ENCODE measurements around the gene SMYD3.

Gene SMYD3

GRCh38 chr1:246267426-246267825 is 239.7 kb downstream of the SMYD3 start:
- DNase-seq: no peak

- no peak for DNase-seq
Observed at GRCh38 chr1:246265481-246265880, 241.6 kb downstream of the SMYD3 start.

DNA sequence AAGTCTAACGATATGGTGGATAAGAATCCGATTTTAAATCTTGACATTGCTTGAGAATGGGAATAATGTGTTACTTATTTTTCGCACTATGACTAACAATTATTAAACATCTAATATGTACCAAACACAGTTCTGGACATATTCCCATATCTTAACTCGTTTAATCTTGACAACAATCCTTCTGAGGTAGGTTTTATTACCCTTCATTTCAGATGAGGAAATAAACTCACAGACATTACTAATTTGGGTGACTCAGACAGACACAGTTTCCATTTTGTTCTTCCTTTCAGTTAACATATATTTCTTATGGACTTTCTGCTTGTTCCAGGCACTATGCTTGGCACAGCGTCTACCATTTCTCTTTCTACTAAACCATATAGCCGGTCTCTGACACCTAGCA is 244.8 kb downstream of the SMYD3 start:
- DNase-seq: no peak

GRCh38 chr1:246261639-246262038 is 245.4 kb downstream of the SMYD3 start:
- DNase-seq: no peak

- DNase-seq: no peak
Observed at GRCh38 chr1:246258250-246258649, 248.8 kb downstream of the SMYD3 start.

DNA sequence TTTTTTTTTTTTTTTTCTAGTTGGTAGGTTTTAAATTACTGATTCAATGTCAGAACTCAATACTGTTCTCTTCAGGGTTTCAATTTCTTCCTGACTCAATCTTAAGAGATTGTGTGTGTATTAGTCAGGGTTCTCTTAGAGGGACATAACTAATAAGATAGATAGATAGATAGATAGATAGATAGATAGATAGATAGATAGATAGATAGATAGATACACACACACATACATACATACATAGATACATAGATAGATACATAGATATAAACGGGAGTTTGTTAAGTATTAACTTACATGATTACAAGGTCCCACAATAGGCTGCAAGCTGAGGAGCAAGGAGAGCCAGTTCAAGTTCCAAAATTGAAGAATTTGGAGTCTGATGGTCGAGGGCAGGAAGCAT is 251.3 kb downstream of the SMYD3 start:
- no peak for DNase-seq

GRCh38 chr1:246254854-246255253 is 252.2 kb downstream of the SMYD3 start:
- no peak for DNase-seq

DNA sequence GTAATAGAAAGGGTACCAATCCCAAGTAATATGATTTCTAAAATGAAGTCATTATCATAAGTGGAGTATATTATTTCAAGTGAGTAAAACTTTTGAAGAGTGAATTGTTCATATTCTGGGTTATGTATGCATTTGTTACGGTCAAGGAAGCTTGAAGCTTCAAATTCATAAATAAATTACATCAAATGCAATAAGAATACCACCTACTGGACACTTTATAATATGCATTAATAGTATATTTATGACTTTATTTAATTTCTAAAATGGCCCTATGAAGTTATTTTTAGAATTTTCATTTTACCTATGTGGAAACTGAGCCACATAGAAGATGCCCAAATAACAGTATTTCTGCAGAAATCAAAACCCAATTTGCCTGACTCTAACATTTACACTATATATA is 260.6 kb downstream of the SMYD3 start:
- DNase-seq: no peak

- no peak for DNase-seq
Observed at GRCh38 chr1:246245541-246245940, 261.5 kb downstream of the SMYD3 start.

- no peak for DNase-seq
Observed at GRCh38 chr1:246232126-246232525, 275.0 kb downstream of the SMYD3 start.

DNA sequence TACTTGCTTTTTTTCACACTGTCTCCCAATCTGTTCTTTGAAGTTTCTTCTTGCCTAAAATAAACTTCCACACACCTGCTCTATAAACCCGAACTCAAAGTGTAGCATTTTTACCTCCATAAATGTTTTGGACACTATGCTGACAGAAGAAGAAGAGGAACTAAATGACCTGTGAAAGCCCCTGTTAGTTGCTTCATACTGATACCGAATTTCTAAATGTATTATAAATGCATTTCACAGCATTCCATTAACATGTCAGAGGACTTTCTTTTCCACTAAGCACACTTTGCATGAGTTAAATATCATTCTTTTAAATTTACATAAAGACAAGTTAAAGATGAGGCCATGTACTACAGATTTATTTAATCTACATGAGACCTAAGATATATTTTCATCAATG is 281.0 kb downstream of the SMYD3 start:
- no peak for DNase-seq

DNA sequence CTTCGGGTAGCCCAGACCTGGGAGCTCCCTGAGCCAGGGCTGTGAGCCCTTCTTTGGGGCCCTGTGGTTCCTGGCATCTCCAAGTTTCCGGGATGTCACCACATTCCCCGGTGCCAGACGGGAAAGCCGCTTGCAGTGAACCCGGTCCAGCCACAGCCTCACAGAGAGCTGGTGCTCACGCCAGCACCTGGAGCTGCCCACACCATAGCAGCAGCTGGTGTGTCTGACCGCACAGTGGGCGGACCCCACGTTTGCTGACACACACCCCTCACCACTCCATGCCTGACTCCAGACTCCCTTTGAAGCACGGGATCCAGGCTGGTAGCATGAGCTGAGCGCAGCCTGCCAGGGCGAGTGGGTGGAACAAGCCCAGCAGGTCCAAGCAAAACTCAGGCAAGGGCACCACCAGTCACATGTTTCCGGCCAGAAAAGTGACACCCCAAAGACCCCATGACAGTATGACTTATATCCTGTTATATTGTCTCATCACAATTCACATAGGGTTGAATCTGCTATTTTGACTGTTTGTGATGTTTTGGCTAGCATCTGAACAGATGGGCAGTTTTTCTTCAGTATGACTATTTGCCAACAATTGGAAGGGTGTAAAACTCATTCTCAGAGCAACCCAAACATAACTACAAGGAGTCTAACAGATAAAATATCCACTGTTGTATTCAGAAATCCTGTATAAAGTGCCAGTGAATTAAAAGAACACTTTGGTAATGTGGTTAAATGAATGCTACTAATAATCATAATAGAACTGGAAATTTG is 285.4 kb downstream of the SMYD3 start:
- DNase-seq: no peak

GRCh38 chr1:246220495-246221065 is 286.5 kb downstream of the SMYD3 start:
- DNase-seq: no peak

- DNase-seq: no peak
Observed at GRCh38 chr1:246219508-246220030, 287.5 kb downstream of the SMYD3 start.

DNA sequence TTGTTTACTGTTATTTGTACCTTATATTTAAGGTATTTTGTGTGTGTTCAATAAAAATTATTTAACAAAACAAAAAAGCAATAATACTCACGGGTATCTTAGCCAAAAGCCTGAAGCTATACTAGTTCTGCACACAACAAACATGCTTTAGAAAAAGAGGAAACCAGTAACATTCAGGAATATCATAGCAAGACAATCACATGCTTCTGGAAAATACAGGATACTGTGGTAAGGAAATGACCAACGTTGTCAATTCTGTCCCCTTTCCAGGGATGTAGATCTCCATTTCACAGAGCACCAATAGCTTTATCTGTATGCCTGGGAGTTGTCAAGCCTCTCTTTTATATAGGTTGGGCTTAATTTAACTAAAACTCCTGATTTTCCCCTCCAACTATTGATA is 288.4 kb downstream of the SMYD3 start:
- no peak for DNase-seq

DNA sequence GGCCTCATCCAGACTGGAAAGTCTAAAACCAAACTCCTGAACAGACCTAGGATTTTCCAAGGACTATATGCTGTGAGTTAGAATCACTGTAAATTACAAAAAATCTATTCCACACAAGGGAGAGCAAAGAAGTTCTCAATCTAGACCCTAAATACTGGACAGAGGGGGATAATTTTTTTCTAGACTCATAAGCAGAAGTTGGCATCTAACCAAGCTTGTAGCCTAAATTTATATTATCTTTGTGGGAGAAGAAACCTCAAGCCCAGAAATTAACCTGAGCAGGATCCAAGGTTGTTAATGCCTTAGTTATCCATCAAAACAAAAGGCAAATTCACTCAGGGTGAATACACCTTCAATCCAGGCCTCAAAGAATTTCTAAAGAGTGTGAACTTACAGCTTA is 290.2 kb downstream of the SMYD3 start:
- no peak for DNase-seq

DNA sequence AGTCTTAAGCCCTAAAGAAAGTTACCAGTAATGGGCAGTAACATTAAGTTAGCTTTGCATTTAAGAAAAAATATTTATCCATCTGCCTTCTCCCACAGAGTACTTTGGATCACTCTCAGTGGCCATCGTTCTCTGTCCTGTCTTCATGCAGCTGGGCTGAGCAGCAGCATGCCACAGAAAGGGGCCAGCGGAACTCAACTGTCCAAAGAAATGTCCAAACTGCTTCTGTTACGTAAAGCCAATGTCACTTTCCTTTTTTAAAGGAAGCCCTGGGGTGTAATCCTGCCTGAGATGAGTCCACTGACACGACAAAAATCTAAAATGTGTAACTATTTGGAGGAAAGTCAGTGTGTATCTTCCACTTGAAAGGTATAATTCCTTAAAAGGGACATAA is 291.6 kb downstream of the SMYD3 start:
- DNase-seq: no peak

DNA sequence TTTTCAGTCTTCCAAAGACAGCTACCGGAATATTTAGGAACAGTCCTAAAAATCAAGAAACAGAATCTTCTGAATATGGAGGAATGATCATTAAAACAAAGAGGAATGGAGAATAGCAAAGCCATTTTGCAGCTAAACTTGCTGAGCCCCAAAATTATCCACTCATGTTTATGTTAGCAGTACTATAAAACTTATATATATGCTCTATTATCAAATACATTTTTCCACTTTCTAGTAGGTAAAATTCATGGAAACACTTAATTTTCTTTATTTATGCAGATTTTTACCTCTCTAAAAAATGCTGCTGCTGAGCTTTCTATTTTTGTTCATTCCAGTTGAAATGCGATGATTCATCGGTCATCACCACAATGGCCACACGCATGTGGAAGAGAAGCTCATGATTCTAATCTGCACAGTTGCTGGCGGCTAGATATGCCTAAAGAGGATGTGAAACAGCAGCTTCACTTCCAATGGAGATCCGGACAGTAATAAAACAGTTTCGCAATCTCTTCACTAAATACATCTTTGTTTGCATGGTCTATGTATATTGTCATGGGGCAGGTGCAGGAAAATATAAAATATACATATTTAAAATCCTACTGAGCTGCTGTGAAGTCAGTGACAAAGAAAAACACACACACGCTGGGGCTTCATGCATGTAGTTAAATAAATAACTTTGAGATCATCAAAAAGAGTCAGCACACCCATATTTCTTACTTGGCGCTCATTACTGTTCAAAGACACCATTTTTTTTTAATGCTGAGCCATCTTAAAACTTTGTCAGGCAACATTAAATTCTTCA is 292.2 kb downstream of the SMYD3 start:
- DNase-seq: no peak

- DNase-seq: no peak
Observed at GRCh38 chr1:246213947-246214346, 293.1 kb downstream of the SMYD3 start.

DNA sequence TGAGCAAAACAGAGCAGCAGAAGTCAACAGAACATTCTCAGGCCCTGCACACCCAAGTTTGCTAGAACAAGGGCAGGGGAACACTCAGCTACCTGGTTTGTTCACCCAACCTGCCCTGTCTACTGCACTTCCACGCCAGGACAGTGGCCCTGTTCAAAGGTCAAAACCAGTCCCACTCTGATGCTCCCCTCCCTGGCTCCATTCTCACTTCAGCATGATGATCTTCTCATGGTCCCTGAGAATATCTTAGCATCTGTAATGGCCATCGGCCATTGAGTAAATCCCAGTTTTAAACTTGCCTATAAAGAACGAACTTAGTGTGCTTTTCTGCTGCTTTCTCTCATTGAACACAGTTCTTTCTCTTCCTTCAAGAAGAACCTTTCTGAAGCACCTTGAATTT is 293.6 kb downstream of the SMYD3 start:
- no peak for DNase-seq

GRCh38 chr1:246213036-246213435 is 294.0 kb downstream of the SMYD3 start:
- no peak for DNase-seq

DNA sequence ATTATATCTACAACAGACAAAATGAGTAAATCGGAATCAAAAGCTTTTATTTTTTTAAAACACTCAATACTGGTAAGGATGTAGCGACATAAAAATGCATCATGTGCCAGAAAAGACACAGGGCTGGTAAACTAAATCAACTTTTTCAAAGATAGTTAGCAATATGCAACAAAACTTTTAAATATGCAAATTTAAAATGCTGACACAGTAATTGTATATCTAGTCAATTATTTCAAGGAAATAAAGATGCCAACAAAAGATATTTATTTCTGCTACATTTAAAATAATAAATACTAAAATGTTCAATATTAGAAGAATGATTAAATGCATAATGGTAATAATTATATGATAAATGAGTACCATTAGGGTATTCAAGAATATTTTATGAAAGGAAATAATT is 295.1 kb downstream of the SMYD3 start:
- DNase-seq: no peak

DNA sequence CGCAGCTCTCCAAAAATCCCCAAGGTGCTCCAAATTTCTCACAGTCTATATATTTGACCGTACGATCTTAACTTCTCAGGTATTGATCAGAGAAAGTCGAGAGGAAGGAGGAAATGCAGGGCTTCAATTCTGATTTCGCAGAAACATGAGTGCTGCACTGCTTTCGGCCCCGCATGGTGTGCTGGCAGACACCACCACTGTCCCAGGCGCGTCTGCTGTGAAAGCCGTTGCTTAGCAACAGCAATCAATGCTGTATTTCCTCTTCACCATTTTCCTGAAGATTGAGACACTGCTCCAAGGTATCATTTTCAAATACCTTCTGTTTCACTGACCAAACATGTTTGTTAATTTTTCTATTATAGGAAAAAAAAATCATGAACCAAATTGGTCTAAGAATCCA is 296.3 kb downstream of the SMYD3 start:
- no peak for DNase-seq

GRCh38 chr1:246208105-246208504 is 299.0 kb downstream of the SMYD3 start:
- DNase-seq: no peak

All from CD4-positive, alpha-beta T cell treated with Interleukin-6 for 4 hours (primary cell).